GM12878 (cell line): ENCODE measurements around the gene METTL1. TPM values are rescaled to one million over a fixed set of nuclear protein-coding genes. Genes with fewer than 3 reads are reported as not detected.

Experiments
- ATAC-seq: fragments of 200-7000 bp; cut with Tn5 transposase; 3 replicates; pipeline ENCODE4 v1.9.1; 2020; ENCODE audit warnings: mild to moderate bottlenecking, moderate library complexity
- BruUV-seq: library from RNA; stranded (reverse); fragments of 400-500 nt; replicated peaks from 2 replicates; lab custom pipeline; 2021; lab: Mats Ljungman, UMichigan
- CTCF ChIA-PET: fragments of 300-600 bp; sonication (Branson Sonifier 250); formaldehyde crosslinking; extraction: SDS; loops from one replicate; lab custom pipeline; 2021; ENCODE audit warnings: inconsistent platforms; lab: Yijun Ruan, JAX
- POLR2A ChIA-PET: fragments of 350-600 bp; formaldehyde crosslinking; extraction: SDS; loops from one replicate; lab custom pipeline; 2021; ENCODE audit warnings: inconsistent platforms; lab: Charles Lee
- RAD21 ChIA-PET: fragments of 300-600 bp; sonication (Branson Sonifier 250); formaldehyde crosslinking; loops from one replicate; lab custom pipeline; 2023; ENCODE audit warnings: antibody characterized with exemption; ENCODE audit not compliant: unreplicated experiment; lab: Charles Lee
- SMC1A ChIA-PET: fragments of 300-600 bp; sonication (Branson Sonifier 250); formaldehyde crosslinking; loops from one replicate; lab custom pipeline; 2023; ENCODE audit not compliant: unreplicated experiment, uncharacterized antibody; lab: Charles Lee
- DNase-seq: peaks from one replicate; pipeline ENCODE4 v3.0.0-alpha.2; 2011; ENCODE audit warnings: low read depth, low spot score
- FAIRE-seq: peaks from 3 replicates; lab custom pipeline; 2011; peaks lifted over from hg19 to GRCh38; lab: Jason Lieb, UNC
- H2AFZ ChIP-seq: 2 replicates; pipeline ENCODE4 v1.6.0; 2011; ENCODE audit warnings: low read depth, low read length, control low read depth; ENCODE audit not compliant: control insufficient read depth
- H3K27ac ChIP-seq: 2 replicates; pipeline ENCODE4 v1.5.1; 2011; ENCODE audit warnings: control low read depth; ENCODE audit not compliant: control insufficient read depth, insufficient read depth
- H3K27me3 ChIP-seq, 2 experiments: replicated peaks in 1 of 2; 2 replicates each; pipeline versions ENCODE4 v1.6.0 to v1.6.1; 2011; ENCODE audit warnings: low read length in 1 of 2; ENCODE audit not compliant: control insufficient read depth in 2 of 2, insufficient read depth in 2 of 2
- H3K36me3 ChIP-seq, 2 experiments: 2 replicates each; pipeline ENCODE4 v1.5.1; 2011; ENCODE audit warnings: low read length in 1 of 2; ENCODE audit not compliant: control insufficient read depth in 2 of 2, insufficient read depth in 2 of 2
- H3K4me1 ChIP-seq: 2 replicates; pipeline ENCODE4 v1.6.1; 2011; ENCODE audit warnings: mild to moderate bottlenecking, low read length, moderate library complexity, mixed read lengths; ENCODE audit not compliant: control insufficient read depth, insufficient read depth
- H3K4me2 ChIP-seq: 2 replicates; pipeline ENCODE4 v1.6.0; 2011; ENCODE audit warnings: control low read depth; ENCODE audit not compliant: control insufficient read depth, insufficient read depth
- H3K4me3 ChIP-seq: fragments of 200-600 bp; sonication (generic); 2 replicates; pipeline ENCODE4 v1.5.1; 2016
- H3K79me2 ChIP-seq: 2 replicates; pipeline ENCODE4 v1.6.0; 2011; ENCODE audit warnings: low read length; ENCODE audit not compliant: control insufficient read depth, insufficient read depth
- H3K9ac ChIP-seq: 2 replicates; pipeline ENCODE4 v1.8.0; 2011; ENCODE audit warnings: low read length, control low read depth, mixed read lengths; ENCODE audit not compliant: control insufficient read depth, insufficient read depth
- H3K9me3 ChIP-seq: replicated peaks from 3 replicates; pipeline ENCODE4 v1.5.1; 2011; ENCODE audit warnings: mild to moderate bottlenecking, low read length; ENCODE audit not compliant: control insufficient read depth, insufficient read depth
- H4K20me1 ChIP-seq: 2 replicates; pipeline ENCODE4 v1.6.0; 2011; ENCODE audit not compliant: control insufficient read depth, insufficient read depth
- RAD21 ChIP-seq: IDR thresholded peaks from 2 replicates; pipeline ENCODE4 v1.6.1; 2011; ENCODE audit warnings: mild to moderate bottlenecking, low read depth, low read length, moderate library complexity; ENCODE audit not compliant: insufficient read depth
- SMC3 ChIP-seq: IDR thresholded peaks from 2 replicates; pipeline ENCODE4 v1.6.1; 2011; ENCODE audit warnings: low read length, improper control_type of control experiment, borderline replicate concordance
- SUZ12 ChIP-seq: fragments of 200-600 bp; sonication (generic); IDR thresholded peaks from one replicate; pipeline ENCODE4 v1.6.1; 2018; ENCODE audit warnings: antibody characterized with exemption, mild to moderate bottlenecking; ENCODE audit not compliant: unreplicated experiment
- WGBS: methylation state at CpG from one replicate; pipeline ENCODE4 v1.1.6; 2016; ENCODE audit warnings: low lambda C conversion rate; ENCODE audit not compliant: insufficient replicate concordance, insufficient coverage; ENCODE audit errors: missing lambda C conversion rate; 5-methylcytosine and 5-hydroxymethylcytosine counted together
- in situ Hi-C: fragments of 300-500 bp; cut with MboI; formaldehyde crosslinking; loops from 9 replicates; pipeline ENCODE4 v1.14.3; 2018; ENCODE audit warnings: mixed read lengths
- intact Hi-C: fragments of 100-400 bp; cut with micrococcal nuclease; formaldehyde crosslinking; loops from one replicate; pipeline ENCODE4 v1.14.2; 2022; ENCODE audit not compliant: unreplicated experiment
- polyA plus RNA-seq, 11 experiments: library from polyadenylated mRNA; depleted of rRNA in 4 of 11; unstranded in 6 of 11; stranded (reverse) in 5 of 11; fragments of >200 nt; fragmentation: Nextera tagmentation in 4 of 11; fragmentation: Illumina TruSeq in 1 of 11; extraction: Ambion mirVana in 4 of 11; extraction: Trizol in 1 of 11; gene quantifications; 1 replicate in 1 of 11; 2 replicates in 10 of 11; pipeline versions ENCODE4 v1.2.1 to v1.2.3, GENCODE V29; 2011 to 2016; ENCODE audit warnings: inconsistent platforms in 2 of 11, missing spikeins in 2 of 11, low read depth in 1 of 11
- total RNA-seq, 4 experiments: library from RNA; depleted of rRNA in 3 of 4; stranded (reverse); fragments of >200 nt in 3 of 4; fragmentation: Illumina TruSeq in 1 of 4; extraction: Trizol in 1 of 4; gene quantifications; 2 replicates each; pipeline versions ENCODE4 v1.2.1 to v1.2.3, GENCODE V29; 2013 to 2021
- TF ChIP-seq, protein P1 (sequence below): fragments of 450-650 bp; formaldehyde crosslinking; IDR thresholded peaks from 2 replicates; pipeline ENCODE4 v1.5.0; 2022; ENCODE audit warnings: mild to moderate bottlenecking, missing genetic modification characterization
- TF ChIP-seq, protein P2 (sequence below): IDR thresholded peaks from 2 replicates; pipeline ENCODE4 v1.6.1; 2011; ENCODE audit warnings: mild to moderate bottlenecking, low read depth, low read length, moderate library complexity; ENCODE audit not compliant: insufficient replicate concordance
- TF ChIP-seq, protein P3 (sequence below), 3 experiments: IDR thresholded peaks in 2 of 3; conservative IDR thresholded peaks in 1 of 3; 2 replicates each; pipeline ENCODE4 v1.5.1; 2011; ENCODE audit warnings: low read depth in 3 of 3, low read length in 3 of 3, mild to moderate bottlenecking in 3 of 3, control low read depth in 2 of 3, moderate library complexity in 2 of 3, inconsistent platforms in 1 of 3, mixed read lengths in 1 of 3; ENCODE audit not compliant: control insufficient read depth in 2 of 3, insufficient read depth in 1 of 3; ENCODE audit errors: extremely low read depth in 1 of 3

Gene METTL1
- total and polyA plus RNA-seq, 10 of the 15 experiments (the other 5 are each of a cell fraction or from before 2014, with no cell fraction given), result 11.3 to 44.3 (median 30.6) TPM

DNA sequence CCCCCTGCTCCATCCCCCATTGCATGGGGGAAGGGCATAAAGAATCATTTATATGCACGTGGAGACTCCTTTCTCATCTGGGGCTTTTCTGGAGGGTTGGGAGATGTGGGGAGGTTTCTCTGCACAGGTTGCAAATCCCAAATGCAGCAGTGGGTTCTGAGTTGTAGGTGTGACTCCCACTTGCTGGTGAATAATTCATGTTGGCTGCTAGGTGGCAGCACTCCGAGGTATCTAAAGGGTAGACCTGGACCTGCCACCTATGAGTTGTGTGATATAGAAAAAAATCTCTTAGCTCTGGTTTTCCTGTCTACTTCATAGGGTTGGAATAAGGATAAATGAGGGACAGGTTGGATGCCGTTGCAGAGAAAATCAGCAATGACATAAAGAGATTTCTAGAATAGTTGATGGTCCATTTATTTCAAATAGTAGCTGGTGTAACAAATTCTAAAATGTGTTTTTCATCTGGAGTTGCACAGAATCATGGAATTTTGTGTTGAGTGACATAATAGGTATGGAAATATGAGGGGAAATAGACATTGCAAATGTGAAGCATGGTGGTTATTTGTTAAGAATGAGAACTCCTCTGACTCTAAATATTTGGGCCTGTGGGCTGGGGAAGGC, 12.4 kb downstream of the METTL1 start:
- TF ChIP-seq, protein P1, sequence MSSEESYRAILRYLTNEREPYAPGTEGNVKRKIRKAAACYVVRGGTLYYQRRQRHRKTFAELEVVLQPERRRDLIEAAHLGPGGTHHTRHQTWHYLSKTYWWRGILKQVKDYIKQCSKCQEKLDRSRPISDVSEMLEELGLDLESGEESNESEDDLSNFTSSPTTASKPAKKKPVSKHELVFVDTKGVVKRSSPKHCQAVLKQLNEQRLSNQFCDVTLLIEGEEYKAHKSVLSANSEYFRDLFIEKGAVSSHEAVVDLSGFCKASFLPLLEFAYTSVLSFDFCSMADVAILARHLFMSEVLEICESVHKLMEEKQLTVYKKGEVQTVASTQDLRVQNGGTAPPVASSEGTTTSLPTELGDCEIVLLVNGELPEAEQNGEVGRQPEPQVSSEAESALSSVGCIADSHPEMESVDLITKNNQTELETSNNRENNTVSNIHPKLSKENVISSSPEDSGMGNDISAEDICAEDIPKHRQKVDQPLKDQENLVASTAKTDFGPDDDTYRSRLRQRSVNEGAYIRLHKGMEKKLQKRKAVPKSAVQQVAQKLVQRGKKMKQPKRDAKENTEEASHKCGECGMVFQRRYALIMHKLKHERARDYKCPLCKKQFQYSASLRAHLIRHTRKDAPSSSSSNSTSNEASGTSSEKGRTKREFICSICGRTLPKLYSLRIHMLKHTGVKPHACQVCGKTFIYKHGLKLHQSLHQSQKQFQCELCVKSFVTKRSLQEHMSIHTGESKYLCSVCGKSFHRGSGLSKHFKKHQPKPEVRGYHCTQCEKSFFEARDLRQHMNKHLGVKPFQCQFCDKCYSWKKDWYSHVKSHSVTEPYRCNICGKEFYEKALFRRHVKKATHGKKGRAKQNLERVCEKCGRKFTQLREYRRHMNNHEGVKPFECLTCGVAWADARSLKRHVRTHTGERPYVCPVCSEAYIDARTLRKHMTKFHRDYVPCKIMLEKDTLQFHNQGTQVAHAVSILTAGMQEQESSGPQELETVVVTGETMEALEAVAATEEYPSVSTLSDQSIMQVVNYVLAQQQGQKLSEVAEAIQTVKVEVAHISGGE (CRISPR knock-in tag), result no peak
- TF ChIP-seq, protein P2, sequence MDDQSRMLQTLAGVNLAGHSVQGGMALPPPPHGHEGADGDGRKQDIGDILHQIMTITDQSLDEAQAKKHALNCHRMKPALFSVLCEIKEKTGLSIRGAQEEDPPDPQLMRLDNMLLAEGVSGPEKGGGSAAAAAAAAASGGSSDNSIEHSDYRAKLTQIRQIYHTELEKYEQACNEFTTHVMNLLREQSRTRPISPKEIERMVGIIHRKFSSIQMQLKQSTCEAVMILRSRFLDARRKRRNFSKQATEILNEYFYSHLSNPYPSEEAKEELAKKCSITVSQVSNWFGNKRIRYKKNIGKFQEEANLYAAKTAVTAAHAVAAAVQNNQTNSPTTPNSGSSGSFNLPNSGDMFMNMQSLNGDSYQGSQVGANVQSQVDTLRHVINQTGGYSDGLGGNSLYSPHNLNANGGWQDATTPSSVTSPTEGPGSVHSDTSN, result peak; percentile 20
- TF ChIP-seq SMC3, result peak; percentile 16; the same call in 1 of the 2 replicates
- TF ChIP-seq, protein P3, sequence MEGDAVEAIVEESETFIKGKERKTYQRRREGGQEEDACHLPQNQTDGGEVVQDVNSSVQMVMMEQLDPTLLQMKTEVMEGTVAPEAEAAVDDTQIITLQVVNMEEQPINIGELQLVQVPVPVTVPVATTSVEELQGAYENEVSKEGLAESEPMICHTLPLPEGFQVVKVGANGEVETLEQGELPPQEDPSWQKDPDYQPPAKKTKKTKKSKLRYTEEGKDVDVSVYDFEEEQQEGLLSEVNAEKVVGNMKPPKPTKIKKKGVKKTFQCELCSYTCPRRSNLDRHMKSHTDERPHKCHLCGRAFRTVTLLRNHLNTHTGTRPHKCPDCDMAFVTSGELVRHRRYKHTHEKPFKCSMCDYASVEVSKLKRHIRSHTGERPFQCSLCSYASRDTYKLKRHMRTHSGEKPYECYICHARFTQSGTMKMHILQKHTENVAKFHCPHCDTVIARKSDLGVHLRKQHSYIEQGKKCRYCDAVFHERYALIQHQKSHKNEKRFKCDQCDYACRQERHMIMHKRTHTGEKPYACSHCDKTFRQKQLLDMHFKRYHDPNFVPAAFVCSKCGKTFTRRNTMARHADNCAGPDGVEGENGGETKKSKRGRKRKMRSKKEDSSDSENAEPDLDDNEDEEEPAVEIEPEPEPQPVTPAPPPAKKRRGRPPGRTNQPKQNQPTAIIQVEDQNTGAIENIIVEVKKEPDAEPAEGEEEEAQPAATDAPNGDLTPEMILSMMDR (IDR thresholded peaks at IDR 0.05 in 2 of 3, conservative IDR thresholded peaks at IDR 0.05 in 1 of 3; ENCODE audit: control insufficient read depth in 2 of 3, extremely low read depth in 1 of 3, insufficient read depth in 1 of 3, low read depth in 3 of 3, low read length in 3 of 3), result peak; percentile 55 to 59 (median 56)
- peak; percentile 40; the same call in 1 of the 2 replicates for TF ChIP-seq RAD21
- no peak for TF ChIP-seq SUZ12
- peaks cover 0 to 2% of the 10 kb centered on the region in 2 experiments; a peak in 1 of 4 replicates for H3K27me3 ChIP-seq
- H3K27ac ChIP-seq, result no peak overlapping the region
- no TSS peak for BruUV-seq
- ChIA-PET POLR2A (no interaction called here), CTCF (interaction anchor here (0.8 to 2.0 kb wide), 23 partner anchors 8 to 184 kb away, joined by 3 to 11 read pairs (median 4); partner anchors contain the start of genes AVIL, EEF1AKMT3, METTL1 and OS9), SMC1A (interaction anchor here (0.7 to 1.1 kb wide), 4 partner anchors 13 to 145 kb away, joined by 3 to 5 read pairs (median 4); partner anchors contain the start of genes EEF1AKMT3 and METTL1), RAD21 (interaction anchor here (1.1 to 1.5 kb wide), 2 partner anchors 137 to 176 kb away, joined by 3 to 4 read pairs; no protein-coding TSS in a partner anchor)
- no peaks in the 10 kb centered on the region for H3K79me2 ChIP-seq
- no peak overlapping the region for H3K9ac ChIP-seq
- intact Hi-C loops (loop anchor here (5.0 to 10.0 kb wide), 2 partner anchors 73 to 285 kb away; partner anchors contain the start of gene ARHGAP9), in situ Hi-C loops (no loop called here)
- H3K4me2 ChIP-seq, result no peak overlapping the region
- H3K4me3 ChIP-seq, result no peak overlapping the region
- no peaks in the 10 kb centered on the region; the same call in 2 of the 3 replicates for H3K9me3 ChIP-seq
- 11% methylated on average over 3 of the region's 3 CpGs for WGBS
- ATAC-seq (peak; percentile 43), FAIRE-seq (peak; percentile 47), DNase-seq (no peak)
- no peaks in the 10 kb centered on the region; the same call in 1 of the 2 replicates for H4K20me1 ChIP-seq
- H2AFZ ChIP-seq, result no peak overlapping the region
- H3K4me1 ChIP-seq, result peaks cover 8% of the 10 kb centered on the region
- H3K36me3 ChIP-seq, result peaks cover 0 to 3% of the 10 kb centered on the region in 2 experiments; a peak in 2 of 4 replicates
